ENCODE measurements around the gene LDLRAD3. TPM values are rescaled to one million over a fixed set of nuclear protein-coding genes. Genes with fewer than 3 reads are reported as not detected.

LDLRAD3 gene
- total and polyA plus RNA-seq, 3 experiments from 2014 or later, result 0.09 to 0.44 TPM; not detected in 1

DNA sequence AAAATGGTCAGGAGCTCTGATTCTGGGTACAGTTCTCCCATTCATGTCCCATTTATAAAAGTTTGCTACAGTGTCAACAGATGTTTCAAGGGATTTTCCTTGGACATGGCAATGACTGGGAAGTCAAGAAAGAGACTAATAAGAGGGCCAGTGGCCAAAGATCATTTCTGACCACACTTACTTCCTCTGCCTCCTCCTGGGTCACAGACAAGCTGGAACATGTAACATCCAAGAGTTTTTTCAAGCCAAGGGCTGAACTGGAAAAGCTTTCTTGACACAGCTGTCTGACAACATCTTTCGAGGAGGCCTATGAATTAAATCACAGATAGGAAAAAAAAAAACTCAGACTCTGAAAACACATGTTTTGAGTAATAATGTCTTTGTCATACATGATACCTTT is 336.7 kb downstream of the LDLRAD3 start:
- Mint-ChIP-seq H3K36me3 (peaks cover 23 to 60% (median 30%) of the 10 kb centered on the region in 3 donors), H3K27ac (no peak overlapping the region), H3K4me1 (peaks cover 24 to 41% (median 32%) of the 10 kb centered on the region in 3 donors), H3K4me3 (no peak overlapping the region), H3K9me3 (peaks cover 4 to 12% (median 5%) of the 10 kb centered on the region in 5 donors), H3K27me3 (peaks cover 0 to 4% of the 10 kb centered on the region in 2 donors)
- Histone ChIP-seq H3K36me3 (ENCODE audit: insufficient read depth, low read length) (peaks cover 17% of the 10 kb centered on the region), H3K4me1 (ENCODE audit: insufficient read depth, low read length) (no peaks in the 10 kb centered on the region), H3K27ac (ENCODE audit: low read depth, low read length) (no peak overlapping the region), H3K4me3 (ENCODE audit: low read length) (no peak overlapping the region), H3K9me3 (ENCODE audit: low read length) (no peaks in the 10 kb centered on the region), H3K27me3 (ENCODE audit: insufficient read depth, low read length, poor library complexity, severe bottlenecking) (no peaks in the 10 kb centered on the region)
- DNase-seq, result no peak
- ChIA-PET POLR2A (no interaction called here), CTCF (interaction anchor here (1.3 kb wide), 1 partner anchor 15 kb away, joined by 5 read pairs; no protein-coding TSS in a partner anchor)
